ENCODE measurements around the gene RNF17. TPM values are rescaled to one million over a fixed set of nuclear protein-coding genes. Genes with fewer than 3 reads are reported as not detected.
"Not testable (repeated sequence)": the region's sequence is repeated elsewhere in the genome, so short reads cannot be mapped to it uniquely, and the experiment has no call there.

The RNF17 gene
- total RNA-seq, 1 donor, result not detected

DNA sequence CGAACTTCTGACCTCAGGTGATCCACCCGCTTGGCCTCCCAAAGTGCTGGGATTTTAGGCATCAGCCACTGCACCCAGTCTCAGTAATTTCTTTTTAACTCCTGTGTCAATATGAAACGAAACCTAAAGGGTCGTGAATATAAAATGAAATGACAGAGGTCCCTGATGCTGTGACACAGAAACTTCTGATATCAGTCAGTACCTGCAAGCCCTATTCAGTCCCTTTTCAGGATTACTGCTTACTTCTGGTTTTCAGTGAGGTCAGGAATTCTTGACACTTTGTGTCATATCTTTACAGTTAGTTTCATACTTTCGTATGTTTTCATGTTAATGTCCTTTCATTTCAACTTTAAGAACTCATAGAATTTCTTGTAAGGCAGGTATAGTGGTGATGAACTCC, 58.7 kb downstream of the RNF17 start:
- H3K4me3 ChIP-seq (ENCODE audit: low read depth, low read length), result no peak overlapping the region
- TF ChIP-seq, protein P1, sequence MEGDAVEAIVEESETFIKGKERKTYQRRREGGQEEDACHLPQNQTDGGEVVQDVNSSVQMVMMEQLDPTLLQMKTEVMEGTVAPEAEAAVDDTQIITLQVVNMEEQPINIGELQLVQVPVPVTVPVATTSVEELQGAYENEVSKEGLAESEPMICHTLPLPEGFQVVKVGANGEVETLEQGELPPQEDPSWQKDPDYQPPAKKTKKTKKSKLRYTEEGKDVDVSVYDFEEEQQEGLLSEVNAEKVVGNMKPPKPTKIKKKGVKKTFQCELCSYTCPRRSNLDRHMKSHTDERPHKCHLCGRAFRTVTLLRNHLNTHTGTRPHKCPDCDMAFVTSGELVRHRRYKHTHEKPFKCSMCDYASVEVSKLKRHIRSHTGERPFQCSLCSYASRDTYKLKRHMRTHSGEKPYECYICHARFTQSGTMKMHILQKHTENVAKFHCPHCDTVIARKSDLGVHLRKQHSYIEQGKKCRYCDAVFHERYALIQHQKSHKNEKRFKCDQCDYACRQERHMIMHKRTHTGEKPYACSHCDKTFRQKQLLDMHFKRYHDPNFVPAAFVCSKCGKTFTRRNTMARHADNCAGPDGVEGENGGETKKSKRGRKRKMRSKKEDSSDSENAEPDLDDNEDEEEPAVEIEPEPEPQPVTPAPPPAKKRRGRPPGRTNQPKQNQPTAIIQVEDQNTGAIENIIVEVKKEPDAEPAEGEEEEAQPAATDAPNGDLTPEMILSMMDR (IDR thresholded peaks at IDR 0.05; ENCODE audit: insufficient read depth, low read length), result no peak
- no peak for DNase-seq (ENCODE audit: low read depth)

DNA sequence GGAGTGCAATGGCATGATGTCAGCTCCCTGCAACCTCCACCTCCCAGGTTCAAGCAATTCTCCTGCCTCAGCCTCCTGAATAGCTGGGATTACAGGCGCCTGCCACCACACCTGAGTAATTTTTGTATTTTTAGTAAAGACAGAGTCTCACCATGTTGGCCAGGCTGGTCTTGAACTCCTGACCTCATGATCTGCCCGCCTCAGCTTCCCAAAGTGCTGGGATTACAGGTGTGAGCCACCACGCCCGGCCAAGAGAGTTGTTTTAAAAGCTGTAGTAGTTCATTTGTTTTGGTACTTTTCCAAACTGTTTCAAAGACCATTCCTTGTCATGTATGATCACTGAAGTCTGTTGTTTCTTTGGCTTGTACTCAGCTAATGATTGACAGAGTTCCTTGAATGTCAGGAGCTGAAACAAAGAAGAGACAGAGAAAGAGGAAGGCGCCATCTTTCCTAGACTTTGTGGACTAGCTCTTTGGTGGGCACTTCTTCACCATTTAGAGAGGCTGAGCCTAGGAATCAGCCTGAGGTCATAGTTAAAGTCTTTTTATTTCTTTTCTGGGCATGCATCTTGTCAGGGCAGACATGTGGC, 59.2 kb downstream of the RNF17 start:
- DNase-seq (ENCODE audit: low read depth), result not testable (repeated sequence)

DNA sequence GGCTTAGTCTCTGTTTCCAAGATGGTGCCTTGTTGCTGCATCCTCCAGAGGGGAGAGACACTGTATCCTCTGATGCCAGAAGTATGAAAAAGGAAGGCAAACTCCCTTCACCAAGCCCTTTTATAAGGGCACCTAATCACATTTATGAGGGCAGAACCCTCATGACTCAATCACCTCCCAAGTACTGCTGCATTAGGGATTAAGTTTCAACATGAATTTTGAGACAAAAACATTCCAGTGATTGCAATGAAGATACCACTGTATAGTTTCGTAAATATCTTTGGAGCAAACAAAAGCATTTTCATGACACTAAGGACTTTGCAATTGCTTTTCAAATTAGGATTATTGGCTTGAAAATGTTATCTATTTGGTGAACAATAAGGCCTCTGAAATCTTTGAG, 63.8 kb downstream of the RNF17 start:
- TF ChIP-seq, protein P1 (IDR thresholded peaks at IDR 0.05; ENCODE audit: insufficient read depth, low read length), result no peak
- DNase-seq (ENCODE audit: low read depth), result no peak
- no peak overlapping the region for H3K4me3 ChIP-seq (ENCODE audit: low read depth, low read length)

More for the DNA sequence above, 59.2 kb downstream of the RNF17 start:
- H3K4me3 ChIP-seq (ENCODE audit: low read depth, low read length), result not testable (repeated sequence)

DNA sequence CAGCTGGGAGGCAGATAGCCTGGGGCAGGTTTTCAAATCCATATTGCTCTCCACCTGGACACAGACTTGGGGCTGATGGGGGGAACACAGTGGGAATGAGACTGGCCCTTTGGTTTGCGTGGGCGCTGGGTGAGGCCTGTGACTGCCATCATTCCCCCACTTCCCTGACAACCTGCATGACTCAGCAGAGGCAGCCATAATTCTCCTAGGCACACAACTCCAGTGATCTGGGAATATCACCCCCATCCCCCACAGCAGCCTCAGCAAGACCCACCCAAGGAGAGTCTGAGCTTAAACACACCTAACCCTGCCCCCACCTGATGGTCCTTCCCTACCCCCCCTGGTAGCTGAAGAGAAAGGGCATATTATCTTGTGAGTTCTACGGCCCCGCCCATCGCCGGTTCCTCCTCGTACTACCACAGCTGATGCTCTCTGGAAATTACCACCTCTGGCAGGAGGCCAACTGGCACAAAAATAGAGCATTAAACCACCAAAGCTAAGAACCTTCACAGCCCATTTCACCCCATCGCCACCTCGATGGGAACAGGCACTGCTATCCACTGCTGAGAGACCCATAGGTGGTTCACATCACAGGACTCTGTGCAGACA, 71.0 kb downstream of the RNF17 start:
- TF ChIP-seq, protein P1 (IDR thresholded peaks at IDR 0.05; ENCODE audit: insufficient read depth, low read length), result no peak
- H3K4me3 ChIP-seq (ENCODE audit: low read depth, low read length), result no peak overlapping the region
- DNase-seq (ENCODE audit: low read depth), result no peak

DNA sequence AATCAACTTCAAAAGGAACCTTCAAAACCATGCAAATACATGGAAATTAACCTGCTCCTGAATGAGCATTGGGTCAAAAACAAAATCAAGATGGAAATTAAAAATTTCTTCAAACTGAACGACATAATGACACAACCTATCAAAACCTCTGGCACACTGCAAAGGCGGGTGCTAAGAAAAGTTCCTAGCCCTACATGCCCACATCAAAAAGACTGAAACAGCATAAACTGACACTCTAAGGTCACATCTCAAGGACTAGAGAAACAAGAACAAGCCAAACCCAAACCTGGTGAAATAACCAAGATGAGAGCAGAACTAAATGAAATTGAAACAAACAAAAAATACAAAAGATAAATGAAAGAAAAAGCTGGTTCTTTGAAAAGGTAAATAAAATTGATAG, 73.6 kb downstream of the RNF17 start:
- not testable (repeated sequence) for H3K4me3 ChIP-seq (ENCODE audit: low read depth, low read length); DNase-seq (ENCODE audit: low read depth)

DNA sequence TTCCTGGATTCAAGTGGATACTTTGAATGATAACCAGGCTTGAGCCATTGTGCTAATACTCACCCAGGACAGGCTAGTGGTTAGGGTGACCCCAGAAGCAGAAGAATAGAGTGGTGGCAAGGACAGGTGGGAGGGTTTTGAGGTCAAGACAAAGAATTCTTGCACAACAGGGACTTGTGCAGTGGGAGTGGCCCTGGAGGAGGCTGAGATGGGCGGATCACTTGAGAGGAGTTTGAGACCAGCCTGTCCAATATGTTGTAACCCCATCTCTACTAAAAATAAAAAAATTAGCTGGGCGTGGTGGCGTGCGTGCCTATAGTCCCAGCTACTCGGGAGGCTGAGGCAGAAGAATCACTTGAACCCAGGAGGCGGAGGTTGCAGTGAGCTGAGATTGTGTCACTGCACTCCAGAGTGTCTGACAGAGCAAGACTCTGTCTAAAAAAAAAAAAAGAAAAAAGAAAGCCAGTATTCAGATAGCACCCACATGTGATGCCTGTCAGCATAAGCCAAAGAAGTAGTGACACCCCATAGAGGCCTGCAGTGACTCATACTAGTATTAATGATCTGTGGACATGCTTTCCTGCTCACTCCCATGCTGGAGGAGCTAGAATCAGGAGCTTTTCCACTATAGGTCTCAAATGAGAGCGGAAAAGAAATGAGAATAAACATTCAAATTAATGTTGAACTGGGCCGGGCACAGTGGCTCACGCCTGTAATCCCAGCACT, 78.7 kb downstream of the RNF17 start:
- DNase-seq (ENCODE audit: low read depth), result no peak
- TF ChIP-seq, protein P1 (IDR thresholded peaks at IDR 0.05; ENCODE audit: insufficient read depth, low read length), result no peak
- no peak overlapping the region for H3K4me3 ChIP-seq (ENCODE audit: low read depth, low read length)

DNA sequence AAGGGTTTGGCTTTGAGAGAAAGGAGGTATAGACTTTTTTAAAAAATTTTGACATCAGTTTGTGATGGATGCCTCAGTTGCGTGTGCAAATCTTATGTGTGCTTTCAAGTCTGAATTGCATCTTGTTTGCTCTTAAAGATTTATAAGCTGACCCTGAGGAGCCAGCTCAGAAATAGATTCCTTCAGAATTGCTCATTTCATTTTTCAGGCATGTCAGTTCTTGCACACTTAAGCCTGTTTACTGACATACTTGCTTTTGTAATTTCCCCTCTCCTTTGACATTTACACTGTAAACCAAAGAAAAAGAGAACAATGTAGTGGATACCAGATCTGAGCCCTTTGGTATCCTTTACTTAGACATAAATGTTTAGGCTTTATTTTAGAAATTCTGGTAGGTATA, 87.6 kb downstream of the RNF17 start:
- no peak overlapping the region for H3K4me3 ChIP-seq (ENCODE audit: low read depth, low read length)
- TF ChIP-seq, protein P1 (IDR thresholded peaks at IDR 0.05; ENCODE audit: insufficient read depth, low read length), result no peak
- peak; percentile 18 for DNase-seq (ENCODE audit: low read depth)

Data from fibroblast of the aortic adventitia (primary cell).